HK-2 (cell line): ENCODE data around the gene C9orf50.

Experiments
- DNase-seq: peaks from one replicate; pipeline ENCODE4 v3.0.0-alpha.2; 2018; ENCODE audit not compliant: unreplicated experiment

The C9orf50 gene

GRCh38 chr9:129570450-129571297 is 50.2 kb downstream of the C9orf50 start:
- DNase-seq: peak; percentile 49

DNA sequence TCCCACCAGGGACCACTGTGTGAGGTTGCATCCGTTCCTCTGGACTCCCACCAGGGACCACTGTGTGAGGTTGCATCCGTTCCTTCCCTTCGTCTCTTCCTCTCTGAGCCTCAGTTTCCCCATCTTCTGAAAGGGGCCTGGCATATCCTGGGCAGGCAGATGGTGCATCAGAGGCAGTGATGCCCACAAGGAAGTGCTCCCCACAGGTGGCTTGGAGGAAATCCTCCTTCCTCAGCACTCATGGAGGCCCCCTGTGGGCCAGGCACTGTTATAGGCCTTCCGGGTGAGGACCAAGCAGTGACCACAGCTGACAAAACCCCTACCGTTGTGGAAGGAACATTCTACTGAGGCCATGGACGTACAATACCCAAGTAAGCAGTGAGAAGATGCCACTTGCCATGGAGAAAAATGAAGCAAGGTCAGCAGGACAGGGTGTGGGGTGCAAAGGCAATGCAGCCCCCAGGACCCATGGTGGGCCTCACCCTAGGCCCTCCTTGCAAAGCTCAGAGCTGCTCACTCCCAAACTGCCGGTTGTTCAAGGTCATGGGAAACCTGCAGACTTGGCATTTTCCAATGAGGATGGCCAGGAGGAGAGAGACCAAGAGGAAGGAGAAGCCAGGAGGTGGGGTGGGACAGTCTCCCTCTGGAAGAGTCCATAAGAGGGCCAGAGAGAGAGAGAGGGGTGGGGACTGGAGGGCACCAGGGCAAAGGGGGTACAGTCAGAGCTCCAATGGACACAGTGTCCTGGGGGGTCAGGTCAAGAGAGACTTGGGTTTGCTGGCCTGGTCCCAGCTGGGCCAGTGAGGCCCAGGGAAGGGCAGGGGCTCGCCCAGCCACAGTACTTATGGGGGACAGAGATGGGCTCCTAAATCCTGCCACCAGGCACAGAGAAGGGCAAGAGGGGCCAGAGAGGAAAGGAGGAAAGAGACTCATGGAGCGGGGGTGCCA is 51.1 kb downstream of the C9orf50 start:
- DNase-seq: no peak

DNA sequence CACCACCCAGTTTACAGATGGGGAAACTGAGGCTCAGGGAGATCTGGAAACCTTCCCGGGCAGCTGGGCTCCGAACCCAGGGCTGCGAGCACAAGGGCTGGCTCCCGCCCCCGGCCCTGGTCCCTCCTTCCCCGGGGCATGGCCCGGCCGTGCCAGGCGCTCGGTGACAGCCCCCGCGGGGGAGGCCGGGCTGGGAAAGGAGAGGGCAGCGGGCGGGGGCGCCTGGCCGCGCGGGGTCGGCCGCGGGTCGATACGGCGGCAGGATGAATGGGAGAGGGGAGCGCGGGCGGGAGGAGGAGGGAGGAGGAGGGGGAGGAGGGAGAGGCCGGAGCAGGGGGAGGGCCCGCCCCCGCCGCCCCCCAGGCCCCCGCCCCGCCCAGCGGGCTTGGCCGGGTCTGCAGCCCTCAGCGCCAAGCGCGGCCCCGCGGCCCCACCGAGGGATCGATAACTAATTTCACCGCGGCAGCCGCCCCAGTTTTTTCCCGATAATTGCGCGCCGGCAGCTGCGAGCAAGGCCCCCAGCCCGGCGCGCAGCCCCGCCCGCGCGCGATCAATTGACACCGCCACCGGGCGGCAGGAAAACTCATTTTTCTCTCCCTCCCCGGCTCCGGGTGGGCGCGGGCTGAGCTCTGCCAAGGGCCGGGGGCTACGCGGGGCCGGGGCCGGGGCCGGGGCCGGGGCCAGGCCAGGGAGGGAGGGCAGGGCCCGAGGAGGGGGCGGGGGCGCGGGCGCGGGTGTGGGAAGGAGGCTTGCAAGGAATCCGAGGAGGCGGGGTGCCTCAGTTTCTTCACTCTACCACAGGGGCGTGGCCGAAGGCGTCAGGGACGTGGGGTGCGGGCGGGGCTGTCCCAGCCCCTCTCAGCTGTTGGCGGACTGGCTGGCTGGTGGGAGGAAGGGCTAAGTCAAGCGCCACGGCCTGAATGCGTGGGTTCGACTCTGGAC is 52.1 kb downstream of the C9orf50 start:
- DNase-seq: no peak

DNA sequence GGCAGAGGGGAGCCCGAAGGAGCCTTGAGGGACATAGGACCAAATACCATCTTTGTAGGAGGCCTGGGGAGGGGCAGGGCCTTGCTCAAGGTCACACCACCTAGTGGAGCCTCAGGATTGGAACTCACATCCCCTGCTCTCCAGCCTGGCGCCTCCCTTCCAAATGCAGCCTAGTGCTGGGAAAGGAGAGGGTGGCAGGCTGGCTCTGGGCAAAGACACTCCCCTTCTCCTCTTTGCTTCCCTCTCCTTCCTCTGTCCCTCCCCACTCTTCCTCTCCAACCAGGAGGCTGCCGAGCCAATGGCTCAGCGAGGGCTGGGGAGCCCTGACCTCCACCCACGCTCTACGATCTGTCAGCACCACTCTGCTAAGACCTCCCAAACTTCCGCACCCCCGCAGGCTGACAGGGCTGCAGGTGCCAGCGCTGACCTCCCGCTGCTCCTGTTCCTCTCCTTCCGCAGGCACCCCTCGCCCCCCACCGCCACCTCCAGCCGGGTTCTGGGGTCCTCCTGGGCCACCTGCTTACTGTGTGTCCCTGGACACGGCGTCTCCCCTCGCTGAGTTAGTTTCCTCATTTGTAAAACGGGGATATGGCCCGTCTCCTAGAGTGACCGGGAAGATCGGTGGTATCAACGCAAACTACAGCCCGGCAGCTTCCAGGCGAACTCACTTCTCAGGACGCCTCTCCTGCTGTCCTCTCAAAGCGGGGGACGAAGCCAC is 52.9 kb downstream of the C9orf50 start:
- DNase-seq: no peak

DNA sequence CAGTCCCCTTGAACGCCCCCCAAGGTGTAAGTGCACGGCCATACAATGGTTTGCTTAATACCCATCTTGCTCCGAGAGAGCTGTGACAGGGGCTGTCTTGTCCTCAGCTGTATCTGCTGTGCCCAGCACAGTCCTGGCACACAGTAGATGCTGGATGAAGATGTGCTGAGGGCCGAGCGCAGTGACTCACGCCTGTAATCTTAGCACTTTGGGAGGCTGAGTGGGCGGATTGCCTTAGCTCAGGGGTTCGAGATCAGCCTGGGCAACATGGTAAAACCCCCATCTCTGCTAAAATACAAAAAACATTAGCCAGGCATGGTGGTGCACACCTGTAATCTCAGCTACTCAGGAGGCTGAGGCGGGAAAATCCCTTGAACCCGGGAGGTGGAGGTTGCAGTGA is 53.6 kb downstream of the C9orf50 start:
- no peak for DNase-seq

- no peak for DNase-seq
Observed at GRCh38 chr9:129566563-129567266, 54.2 kb downstream of the C9orf50 start.

- no peak for DNase-seq
Observed at GRCh38 chr9:129562917-129563316, 58.0 kb downstream of the C9orf50 start.

DNA sequence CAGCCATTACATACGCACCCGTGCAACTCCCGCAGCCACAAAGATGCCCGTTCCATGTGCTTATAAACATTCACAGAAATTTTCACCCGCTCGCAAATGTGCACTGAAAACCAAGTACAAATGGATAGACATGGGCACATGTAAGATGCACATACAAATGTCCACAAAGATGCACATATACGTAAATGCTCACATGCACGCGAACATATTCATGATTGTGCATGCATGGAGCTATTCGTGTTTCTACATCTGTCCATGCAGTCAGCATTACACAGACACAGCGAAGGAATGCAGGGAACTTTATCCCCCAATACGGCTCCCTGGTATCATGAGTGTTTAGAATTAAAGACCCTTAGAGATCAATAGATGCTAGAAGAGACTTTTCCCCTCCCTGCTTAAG is 58.4 kb downstream of the C9orf50 start:
- DNase-seq: no peak
